Stimulated activated CD4-positive, alpha-beta T cell treated with anti-CD3 and anti-CD28 coated beads, Interleukin-15, amount 100 ng/mL, for 48 hours (primary cell): ENCODE results near the gene PTHLH.

ENCODE experiments used
- DNase-seq, 2 donors: peaks; one replicate each; pipeline ENCODE4 v3.0.0-alpha.2; 2020; ENCODE audit warnings: low read depth in 2 of 2

The PTHLH gene

DNA sequence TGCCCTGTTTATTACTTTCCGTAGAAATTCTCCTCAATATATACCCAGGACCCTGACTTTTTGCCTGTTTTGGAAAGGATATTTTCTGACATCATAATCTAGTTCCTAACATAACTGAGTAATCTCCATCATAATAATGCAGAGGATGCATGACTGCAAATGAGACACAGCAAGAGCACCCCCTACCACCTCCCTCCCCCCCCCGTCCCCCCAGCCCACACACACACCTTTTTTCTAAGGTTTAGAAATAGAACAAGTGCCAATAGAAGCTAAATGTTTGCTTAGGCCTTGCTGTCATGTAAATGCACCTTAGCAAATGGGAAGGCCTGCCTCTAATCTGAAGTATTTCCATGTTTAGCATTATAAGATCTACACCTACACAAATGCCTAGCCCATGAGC lies at the start of gene PTHLH:
PTHLH (minus strand) TSS at position 13 of the 400 bp plus-strand sequence. CDS start 3,239 bp downstream, outside the sequence.
- DNase-seq, result no peak

DNA sequence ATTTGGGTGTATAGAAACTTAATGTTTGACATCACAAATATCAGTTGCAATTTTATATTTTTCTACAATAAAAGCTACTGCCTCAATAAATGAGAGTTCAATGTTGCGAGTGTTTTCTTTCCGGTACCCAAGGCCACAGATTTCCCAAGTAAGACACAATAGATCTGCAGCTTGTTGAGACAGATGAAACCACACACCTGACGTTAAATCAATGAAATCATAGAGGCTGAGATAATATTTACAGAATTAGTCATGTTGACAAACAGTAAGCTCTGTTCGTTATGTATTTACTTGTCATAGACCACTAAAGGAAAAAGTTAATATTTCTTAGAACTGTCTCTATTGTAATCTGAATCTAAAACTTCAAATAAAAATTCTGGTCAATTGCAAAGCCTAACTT lies 49.2 kb upstream of the PTHLH start:
- no peak for DNase-seq

DNA sequence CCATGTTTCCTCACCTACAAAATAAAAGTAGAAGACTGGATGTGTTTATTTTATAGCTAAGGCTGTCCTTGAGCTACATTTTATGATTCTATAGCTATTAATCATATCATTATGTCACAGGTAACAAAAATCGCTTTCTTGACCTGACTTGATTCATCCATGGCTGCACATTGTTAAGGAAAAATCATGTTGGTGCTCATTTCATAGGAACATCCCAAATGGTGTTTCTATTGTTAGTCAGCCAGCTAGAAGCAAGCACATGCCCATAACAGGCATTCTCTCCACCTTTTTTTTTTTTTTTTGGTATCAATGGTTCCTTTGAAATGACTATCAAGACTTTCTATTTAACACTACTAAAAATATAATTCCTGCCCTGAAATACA lies 45.3 kb upstream of the PTHLH start:
- DNase-seq, result no peak

DNA sequence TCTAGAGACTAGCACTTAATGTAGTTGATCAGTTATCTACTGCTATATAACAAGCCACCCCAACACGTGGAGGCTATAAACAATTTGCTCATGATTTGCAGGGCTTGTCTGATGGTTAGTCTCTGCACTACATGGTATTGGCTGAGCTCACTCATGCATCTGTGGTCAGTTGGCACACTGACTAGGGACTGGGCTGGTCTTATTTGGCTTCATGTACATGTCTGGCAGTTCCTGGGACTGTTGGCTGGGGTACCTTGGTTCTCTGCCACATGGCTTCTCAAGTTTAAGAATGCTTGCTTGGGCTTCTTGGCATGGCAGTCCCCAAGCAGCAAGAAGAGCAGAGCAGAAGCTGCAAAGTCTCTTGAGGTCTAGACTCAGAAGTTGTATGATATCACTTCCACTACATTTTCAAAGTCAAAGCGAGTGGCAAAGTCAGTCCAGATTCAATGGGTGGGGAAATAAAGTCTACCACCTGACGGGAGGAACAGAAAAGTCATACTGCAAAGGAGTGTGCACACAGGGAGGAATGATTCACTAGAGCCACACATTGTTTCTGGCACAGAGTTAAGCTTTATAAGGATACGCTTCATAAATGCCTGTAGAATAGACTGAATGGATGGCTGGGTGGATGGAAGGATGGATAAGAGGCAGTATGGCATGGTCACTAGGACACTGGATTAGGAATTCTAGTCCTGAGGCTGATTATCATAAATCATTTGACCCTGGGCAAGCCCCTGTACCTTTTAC lies 44.8 kb upstream of the PTHLH start:
- no peak for DNase-seq

DNA sequence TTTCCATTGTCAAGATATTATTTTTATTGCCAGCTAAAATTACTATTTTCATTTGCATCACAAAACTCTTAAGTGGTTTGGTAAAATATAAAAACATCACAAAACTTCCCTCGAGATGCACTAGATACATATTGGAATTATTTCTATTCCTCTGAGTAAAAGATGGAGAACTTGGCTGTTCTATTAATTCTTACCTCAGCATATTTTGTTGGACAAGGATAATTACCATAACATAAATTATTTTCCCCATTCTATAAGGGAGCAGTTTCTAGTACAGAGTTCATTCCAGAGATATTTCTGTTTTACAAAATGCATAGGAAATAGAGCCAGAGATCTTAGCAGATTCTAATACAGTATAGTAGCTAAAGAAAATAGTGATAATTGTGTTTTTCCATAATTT lies 42.6 kb upstream of the PTHLH start:
- DNase-seq, result no peak

DNA sequence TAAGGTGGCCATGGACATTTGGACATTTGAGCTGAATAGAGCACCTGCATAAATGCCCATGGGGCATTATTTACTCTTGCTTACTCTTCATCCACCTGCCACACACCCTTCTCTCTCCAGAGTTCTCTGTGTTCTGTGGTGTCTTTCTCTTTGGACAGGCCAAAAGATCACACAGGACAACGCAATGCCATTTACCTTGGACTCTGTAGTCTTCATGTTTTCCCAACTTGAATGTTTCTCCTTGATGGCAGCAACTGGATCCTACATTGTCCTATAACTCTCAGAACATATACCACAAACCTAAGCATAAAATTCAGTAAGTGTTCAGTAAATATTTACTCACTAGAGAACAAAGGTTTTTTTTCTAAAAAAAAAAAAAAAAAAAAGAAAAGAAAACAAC lies 41.7 kb upstream of the PTHLH start:
- DNase-seq, result no peak

DNA sequence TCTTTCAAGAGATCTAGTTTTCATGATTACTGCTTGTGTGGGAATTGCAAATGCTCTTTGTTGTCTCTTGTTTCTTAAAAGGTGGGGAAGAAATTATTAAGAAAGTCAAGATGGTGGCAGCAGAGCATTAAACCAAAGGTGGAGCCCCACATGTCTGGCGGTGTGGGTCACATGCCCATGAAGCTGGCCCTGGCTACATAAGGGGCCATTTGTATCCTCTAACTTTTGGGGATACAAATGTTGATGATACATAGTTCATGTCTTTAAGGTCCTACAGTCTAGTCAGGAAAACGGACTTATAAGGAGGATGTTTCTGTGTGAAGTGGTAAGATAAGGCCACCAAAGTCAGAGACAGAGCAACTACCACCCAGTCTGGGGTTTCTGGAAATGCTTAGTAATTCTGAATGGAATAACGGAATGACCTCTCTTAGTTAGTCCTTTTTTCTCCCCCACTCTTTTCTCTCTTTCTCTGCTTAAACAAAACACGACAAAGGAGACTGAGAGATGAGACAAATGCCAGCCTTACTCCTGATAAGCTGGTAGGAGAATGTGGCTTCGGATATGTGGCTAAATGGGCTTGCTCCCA lies 39.9 kb upstream of the PTHLH start:
- DNase-seq, result no peak

DNA sequence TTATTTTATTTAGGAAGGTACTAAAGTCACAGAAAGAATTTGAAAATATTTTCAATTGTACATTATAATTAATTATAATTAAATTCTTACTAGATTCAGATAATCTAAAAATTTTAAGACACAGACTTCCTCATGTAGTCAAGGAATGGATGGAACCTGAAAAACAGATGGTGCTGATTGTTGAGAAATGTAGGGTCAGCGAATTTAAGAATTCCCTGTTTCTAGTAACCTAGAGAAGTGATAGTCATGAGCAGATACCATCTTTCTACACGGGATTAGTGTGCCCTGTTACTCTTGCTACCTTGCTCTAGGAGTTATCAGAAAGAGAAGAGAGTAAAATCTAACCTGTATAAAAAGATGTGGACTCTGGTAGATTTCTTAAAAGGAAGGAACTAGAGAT lies 37.5 kb upstream of the PTHLH start:
- no peak for DNase-seq

DNA sequence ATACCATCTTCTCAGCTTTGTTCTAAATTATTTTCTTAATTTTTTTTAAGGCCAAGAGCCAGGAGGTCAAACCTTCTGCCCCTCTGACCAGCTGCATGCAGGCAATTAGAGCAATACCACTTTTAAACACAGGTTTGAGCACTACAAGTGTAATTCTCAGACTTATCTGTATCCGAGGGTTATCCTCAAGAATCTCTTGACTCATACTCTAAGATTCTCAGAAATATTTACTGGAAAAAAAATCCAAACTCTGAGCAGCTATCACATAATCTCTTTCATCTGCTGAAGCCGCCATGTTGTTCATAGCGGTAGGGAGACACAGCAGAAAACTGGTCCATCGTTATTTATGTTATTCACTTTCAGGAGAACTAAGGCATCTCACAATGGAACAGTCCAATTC lies 27.4 kb upstream of the PTHLH start:
- DNase-seq, result no peak

DNA sequence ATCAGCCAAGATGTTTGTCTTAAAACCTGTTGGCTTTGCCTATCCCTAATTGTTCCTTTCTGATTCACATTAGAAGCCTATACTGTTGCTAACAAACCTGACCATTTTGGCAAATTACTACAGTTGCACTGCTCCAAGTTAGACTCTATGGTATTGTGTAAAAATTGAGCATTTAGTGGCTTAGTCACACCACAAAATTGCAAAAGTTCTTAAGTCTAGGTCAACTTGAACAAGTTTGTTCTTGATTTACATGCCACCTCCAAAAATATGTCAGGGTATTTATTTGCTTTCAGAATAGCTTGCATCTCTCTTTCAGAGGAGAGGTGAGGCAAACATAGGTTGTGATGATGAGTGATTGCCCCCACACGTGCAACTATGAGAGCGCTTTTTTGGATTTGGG lies 27.0 kb upstream of the PTHLH start:
- no peak for DNase-seq

DNA sequence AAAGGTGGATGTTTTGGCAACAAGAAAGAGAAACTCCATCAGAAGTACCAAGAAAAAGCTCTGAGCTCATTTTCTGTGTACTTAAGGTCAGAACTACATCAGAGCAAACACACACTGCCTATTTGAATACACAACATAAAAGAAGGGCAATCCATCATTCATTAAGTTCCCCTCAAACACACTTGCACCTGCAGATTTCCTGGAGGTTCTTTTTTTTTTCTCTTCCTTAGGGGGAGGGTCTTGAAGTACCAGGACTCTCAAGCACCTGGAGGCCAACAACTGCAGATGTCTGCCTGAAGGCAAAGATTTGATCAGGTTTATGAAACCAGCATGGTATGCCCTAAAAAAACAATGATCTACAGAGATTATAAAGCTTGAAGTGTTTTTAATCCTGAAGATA lies 26.1 kb upstream of the PTHLH start:
- no peak for DNase-seq

DNA sequence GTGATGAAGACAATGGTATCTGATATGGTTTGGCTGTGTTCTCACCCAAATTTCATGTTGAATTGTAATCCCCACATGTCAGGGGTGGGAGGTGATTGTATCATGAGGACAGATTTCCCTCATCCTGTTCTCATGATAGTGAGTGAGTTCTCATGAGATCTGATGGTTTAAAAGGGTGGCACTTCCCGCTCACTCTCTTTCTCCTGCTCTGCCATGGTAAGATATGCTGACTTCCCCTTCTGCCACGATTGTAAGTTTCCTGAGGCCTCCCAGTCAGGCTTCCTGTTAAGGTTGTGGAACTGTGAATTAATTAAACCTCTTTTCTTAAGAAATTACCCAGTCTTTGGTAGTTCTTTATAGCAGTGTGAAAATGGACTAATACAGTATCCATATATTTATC lies 25.6 kb upstream of the PTHLH start:
- DNase-seq, result no peak

DNA sequence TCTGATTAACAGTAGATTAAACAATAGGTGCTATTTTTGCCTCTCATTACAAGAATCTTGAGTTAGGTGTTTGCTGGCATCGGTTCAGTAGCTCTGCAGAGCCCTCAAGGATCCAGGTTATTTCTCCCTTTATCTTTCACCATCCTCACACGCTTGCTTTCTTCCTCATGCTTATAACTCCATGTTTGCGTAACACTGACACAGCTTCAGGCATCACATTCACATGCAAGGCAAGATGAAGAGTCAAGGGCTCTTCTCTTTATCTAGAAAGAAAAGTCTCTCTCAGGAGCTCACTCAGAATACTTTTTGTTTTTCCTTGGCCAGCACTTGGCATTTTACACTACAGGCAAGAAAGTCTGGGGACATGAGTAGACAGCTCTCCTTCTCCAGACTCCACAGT lies 24.2 kb upstream of the PTHLH start:
- no peak for DNase-seq

DNA sequence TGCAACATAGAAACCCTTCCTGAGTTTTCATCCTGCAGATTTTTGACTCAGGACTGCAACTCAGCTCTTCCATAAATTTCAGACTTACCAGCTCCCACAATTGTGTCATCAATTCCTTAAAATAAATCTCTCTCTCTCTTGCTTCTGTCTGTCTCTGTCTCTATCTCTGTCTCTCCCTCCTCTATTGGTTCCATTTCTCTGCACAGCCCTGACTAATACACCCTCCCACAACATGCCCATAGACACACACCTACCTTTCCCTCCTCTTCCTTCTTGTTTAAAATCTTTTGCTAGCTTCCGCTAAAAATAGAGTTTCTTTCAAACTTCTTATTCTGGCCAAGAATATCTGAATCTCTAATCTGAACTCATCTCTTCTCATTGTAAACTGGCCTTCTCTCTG lies 22.9 kb upstream of the PTHLH start:
- DNase-seq, result no peak

DNA sequence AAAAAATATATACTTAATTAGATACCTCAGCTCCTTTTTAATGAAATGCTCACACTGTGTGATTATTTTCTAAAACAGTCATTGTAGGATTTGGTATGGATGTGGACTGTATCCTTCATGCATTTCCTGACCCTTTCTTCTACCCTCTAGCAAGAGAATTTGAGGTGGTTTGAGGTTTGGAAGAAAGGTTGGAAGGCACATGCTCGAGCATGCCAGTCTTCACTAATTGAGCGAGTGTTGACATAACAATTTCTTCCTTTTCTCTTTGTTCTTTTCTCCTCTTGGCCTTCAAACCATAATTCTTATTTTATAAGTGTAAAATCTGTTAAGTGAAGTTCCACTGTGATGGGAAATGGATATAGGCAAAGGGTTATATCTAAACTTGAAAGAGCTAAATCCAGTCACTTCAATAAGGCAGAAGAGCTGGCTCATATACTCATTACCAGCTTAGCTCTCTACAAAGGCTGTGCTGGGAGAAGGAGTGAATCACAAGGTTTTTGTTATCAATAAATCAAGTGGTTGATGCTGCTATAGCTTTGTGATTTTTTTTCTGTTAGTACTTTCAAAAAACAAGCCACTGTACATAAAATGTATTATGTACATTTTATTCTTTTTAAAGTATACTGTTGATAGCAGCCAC lies 16.2 kb upstream of the PTHLH start:
- no peak for DNase-seq

DNA sequence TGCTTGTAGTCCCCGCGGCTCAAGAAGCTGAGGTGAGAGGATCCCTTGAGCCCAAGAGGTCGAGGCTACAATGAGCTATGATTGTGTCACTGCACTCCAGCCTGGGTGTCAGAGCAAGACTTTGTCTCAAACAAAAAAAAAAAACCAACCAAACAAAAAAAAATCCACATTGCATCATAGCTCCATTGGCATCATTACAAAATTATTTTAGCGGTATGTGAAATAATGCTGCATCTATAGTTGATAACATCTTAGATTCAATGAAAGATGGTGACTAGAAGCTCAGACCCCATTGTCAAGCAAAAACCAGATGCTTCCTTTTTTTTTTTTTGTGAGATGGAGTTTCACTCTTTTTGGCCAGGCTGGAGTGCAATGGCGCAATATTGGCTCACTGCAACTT lies 14.8 kb upstream of the PTHLH start:
- no peak for DNase-seq

DNA sequence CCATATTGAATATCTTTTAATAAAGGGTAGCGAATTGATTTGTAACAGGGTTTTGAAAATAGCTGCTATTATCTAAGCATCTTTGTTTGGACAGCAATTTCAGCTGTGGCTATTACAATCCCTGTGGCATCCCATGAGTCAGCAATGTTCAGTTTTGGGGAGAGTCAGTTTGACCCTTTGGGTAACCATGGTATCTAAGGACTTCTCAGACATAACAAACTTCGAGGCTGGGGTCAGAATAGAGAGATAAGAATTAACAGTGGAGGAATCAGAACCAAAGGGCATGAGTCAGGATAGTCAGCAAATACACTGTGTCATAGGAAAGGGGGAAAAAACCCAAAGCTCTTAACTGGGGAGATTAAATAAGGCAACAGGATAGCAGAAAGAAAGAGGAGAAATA lies 11.7 kb upstream of the PTHLH start:
- no peak for DNase-seq

DNA sequence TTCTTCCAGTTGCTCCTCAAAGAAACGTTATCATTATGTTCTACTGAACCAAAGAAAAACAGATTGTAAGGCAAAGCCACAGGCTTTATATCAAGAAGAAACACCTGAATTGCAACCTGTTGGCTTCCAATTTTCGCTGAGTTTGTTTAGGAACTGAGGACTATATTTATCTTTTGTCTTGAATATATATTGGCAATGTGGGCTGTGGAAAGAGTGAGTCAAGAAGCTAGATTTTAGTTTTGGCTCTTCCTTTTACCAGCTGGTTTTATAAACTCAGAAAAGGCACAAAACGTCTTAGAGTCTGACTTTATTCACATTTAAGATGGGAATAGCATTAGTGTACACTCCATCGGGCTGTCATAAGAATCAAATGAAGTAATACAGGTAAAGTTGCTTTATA lies 10.4 kb upstream of the PTHLH start:
- no peak for DNase-seq

DNA sequence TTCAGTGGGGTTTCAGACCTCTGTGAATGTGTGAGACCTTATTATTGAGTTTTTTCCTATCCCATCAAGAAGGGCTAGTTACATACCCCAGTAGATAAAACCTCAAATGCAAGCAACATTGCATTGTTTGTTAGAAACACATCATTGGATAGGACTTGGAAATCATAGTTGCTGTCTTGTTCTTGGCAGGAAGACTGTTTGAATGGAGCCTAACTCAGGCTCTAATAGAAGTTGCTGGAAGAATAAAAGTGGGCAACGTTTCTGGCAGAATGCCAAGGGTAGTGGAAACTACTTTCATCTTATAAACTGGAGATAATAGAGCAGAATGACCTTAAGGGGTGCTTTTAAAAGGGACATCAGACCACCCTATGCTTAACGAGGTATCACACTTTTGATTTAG lies 9.9 kb upstream of the PTHLH start:
- no peak for DNase-seq

DNA sequence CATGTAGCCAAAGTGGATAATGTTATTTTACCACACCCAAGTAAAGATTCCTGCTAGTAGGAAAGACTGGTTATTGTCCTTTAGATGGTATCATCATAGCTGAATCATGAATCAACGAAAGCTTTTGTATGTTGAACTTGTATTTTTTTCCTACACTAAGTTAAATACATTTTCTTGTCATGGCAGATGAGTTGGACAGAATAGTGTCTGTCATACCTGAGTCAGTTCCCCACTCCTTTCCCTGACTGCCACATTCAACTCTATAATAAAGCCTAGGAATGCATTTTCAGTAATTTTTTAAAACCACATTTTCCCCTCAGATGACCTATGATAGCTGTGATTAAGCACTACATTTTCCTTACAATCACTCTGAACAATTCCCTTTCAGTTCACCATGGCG lies 9.3 kb upstream of the PTHLH start:
- no peak for DNase-seq

DNA sequence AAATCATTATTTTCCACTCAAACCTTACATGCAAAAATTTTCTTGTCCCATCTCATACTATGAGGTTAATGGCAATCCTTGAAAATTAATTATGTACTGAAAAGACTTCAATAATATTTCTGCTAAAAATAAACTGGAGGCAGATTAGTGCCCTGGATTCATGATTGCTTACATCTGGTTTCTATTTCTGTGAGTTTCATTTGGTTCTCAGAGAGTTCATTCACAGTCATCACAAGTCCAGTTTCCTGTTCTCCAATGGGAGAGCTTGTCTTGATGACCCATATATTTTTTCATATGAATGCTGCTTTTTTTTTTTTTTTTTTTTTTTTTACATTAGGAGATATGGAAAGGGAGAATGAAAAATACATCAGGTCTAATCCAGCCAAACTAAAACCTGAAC lies 6.6 kb upstream of the PTHLH start:
- no peak for DNase-seq

DNA sequence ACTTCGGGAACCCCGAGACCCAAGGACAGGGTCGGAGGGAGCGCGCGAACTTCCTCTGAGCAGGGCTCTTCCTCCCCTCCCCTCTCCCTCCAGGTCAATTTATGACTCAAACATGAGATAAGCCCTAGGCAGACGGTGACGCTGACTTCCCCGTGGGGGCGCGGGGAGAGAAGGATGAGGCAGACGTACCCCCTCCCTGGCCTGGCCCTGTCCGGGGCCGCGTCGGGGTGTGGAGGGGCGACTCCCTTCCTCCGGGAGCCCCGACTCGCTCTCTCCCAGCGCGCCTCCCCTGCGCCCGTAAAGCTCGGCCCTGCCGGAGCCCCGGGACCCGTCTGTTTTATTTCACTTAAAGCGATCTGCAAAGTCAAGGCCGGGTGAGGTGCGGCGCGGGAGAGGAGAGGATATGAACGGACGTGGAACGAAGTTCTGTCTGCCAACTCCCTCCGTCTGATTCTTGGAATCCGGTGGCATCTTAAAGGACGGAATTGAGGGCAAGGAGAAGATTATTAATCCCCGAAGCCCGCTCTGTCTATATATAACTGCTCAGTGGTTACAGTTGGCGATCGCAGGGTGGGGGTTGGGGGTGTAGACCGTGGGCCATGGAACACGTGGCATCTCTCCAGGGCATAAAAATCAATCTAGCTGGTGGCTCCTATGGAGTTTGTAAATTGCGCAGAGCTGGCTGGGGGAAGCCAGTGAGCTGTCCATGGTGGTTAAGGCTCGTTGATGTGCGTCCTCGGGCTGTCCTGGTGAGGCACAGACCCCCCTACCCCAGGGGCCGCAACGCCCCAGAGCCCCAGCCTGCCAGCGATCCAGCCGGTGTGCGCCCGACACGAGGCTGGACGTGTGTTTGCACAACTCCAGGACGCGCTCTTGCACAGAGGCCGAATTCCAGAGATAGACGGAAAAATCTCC lies 2.9 kb upstream of the PTHLH start:
- no peak for DNase-seq
